AG04450 (cell line): ENCODE results near the gene COL7A1. TPM values are rescaled to one million over a fixed set of nuclear protein-coding genes. Genes with fewer than 3 reads are reported as not detected.

Source experiments
- CTCF ChIA-PET: fragments of 300-600, 350-600 bp; formaldehyde crosslinking; extraction: SDS; loops from one replicate; lab custom pipeline; 2022; ENCODE audit warnings: antibody characterized with exemption, inconsistent platforms; lab: Charles Lee
- POLR2A ChIA-PET: fragments of 350-600 bp; formaldehyde crosslinking; extraction: SDS; loops from one replicate; lab custom pipeline; 2021; ENCODE audit warnings: antibody characterized with exemption, inconsistent platforms; lab: Yijun Ruan, JAX
- DNase-seq: peaks from one replicate; pipeline ENCODE4 v3.0.0-alpha.2; 2011; ENCODE audit warnings: low read depth, low spot score
- H3K27ac ChIP-seq: one replicate; pipeline ENCODE4 v1.5.1; 2012; ENCODE audit warnings: low read depth, low read length, control low read depth
- H3K27me3 ChIP-seq: one replicate; pipeline ENCODE4 v1.6.0; 2012; ENCODE audit warnings: low read length; ENCODE audit not compliant: control insufficient read depth, insufficient read depth
- H3K4me3 ChIP-seq: 2 replicates; pipeline ENCODE4 v1.5.1; 2011; ENCODE audit warnings: mild to moderate bottlenecking, low read depth, low read length, control low read depth
- H3K9me3 ChIP-seq: 2 replicates; pipeline ENCODE4 v1.5.1; 2012; ENCODE audit warnings: low read length; ENCODE audit not compliant: control insufficient read depth, insufficient read depth
- CTCF ChIP-seq: IDR thresholded peaks from 2 replicates; pipeline ENCODE4 v1.5.1; 2011; ENCODE audit warnings: low read depth, low read length, control low read depth, inconsistent platforms
- polyA plus RNA-seq: library from polyadenylated mRNA; depleted of rRNA; stranded (reverse); fragments of >200 nt; gene quantifications from 2 replicates; pipeline ENCODE4 v1.2.3, GENCODE V29; 2011

The COL7A1 gene
- polyA plus RNA-seq, 1 experiment: 19.8 TPM

DNA sequence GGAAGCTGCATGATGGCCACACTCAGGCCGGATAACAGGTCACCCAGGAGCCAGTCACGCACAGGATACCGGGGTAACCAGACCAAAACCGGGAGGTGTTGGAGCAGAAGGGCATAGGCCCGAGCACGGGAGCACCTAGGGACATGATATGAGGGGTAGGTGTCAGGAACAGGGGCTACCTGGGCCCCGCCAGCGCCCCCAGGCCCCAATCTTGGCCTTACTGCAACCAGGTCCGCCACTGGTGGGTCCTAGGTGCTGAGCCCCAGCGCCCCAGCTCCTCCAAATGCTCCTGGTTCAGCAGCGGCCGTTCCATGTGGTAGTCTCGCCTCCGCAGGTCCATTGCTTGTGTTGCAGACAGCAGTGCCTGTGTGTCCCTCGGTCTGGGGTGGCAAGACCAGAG is 38.1 kb upstream of the COL7A1 start:
- H3K9me3 ChIP-seq: peaks cover 3% of the 10 kb centered on the region; the same call in 1 of the 2 replicates
- POLR2A ChIA-PET: interaction anchor here (0.6 kb wide), 1 partner anchor 32 kb away, joined by 5 read pairs; no protein-coding TSS in a partner anchor
- no peaks in the 10 kb centered on the region for H3K27me3 ChIP-seq
- no peak for TF ChIP-seq CTCF
- H3K27ac ChIP-seq: no peak overlapping the region
- no peak overlapping the region for H3K4me3 ChIP-seq
- CTCF ChIA-PET: no interaction called here
- DNase-seq: no peak

DNA sequence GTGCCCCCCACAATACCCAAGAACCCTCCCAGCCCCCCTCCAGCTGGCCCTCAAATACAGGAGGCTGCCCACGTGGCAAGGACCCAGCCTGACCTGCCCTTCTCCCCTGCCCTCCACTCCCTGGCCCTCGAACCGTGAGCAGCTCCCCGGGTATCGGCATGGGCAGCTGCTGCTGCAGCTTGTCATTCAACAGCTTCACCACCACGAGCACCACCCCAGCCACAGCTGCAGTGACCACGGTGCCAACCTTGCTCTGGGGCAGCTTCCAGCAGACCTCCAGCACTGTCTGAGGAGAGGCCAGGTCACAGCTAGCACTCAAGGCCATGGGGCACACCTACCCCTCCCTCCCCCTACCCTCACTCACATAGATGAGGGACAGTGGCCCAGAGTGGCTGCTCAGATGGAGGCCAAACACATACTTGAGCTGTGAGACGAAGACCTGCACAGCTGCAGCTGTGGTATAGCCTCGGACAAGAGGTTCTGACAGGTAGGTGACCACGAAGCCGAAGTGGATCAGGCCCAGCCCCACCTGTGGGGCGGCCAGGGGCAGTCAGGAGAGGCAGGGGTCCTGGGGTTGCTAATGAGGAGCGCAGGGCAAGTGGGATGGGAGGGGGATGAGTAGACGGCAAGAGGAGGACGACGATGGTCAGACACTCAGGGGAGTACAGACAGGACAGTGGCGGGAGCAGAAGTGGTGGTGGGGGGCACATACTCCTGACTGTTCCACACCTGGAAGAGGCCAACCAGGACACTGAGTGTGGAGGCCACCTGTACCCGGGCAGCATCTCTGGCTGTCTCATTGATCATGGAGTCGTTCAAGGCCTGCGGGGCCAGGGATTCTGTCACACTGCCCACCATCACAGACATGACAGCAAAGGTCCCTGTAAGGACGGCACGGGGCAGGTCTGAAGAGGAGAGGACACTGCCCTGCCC is 36.7 kb upstream of the COL7A1 start:
- no peak for DNase-seq
- POLR2A ChIA-PET: no interaction called here
- H3K27ac ChIP-seq: no peak overlapping the region
- no peak for TF ChIP-seq CTCF
- H3K9me3 ChIP-seq: peaks cover 3% of the 10 kb centered on the region; the same call in 1 of the 2 replicates
- CTCF ChIA-PET: no interaction called here
- H3K27me3 ChIP-seq: no peaks in the 10 kb centered on the region
- no peak overlapping the region for H3K4me3 ChIP-seq

GRCh38 chr3:48630833-48631232 is 35.7 kb upstream of the COL7A1 start:
- CTCF ChIA-PET: no interaction called here
- DNase-seq: no peak
- peaks cover 3% of the 10 kb centered on the region; the same call in 1 of the 2 replicates for H3K9me3 ChIP-seq
- POLR2A ChIA-PET: interaction anchor here (0.6 kb wide), 1 partner anchor 32 kb away, joined by 3 read pairs; no protein-coding TSS in a partner anchor
- no peaks in the 10 kb centered on the region for H3K27me3 ChIP-seq
- H3K27ac ChIP-seq: no peak overlapping the region
- no peak overlapping the region for H3K4me3 ChIP-seq
- no peak for TF ChIP-seq CTCF

DNA sequence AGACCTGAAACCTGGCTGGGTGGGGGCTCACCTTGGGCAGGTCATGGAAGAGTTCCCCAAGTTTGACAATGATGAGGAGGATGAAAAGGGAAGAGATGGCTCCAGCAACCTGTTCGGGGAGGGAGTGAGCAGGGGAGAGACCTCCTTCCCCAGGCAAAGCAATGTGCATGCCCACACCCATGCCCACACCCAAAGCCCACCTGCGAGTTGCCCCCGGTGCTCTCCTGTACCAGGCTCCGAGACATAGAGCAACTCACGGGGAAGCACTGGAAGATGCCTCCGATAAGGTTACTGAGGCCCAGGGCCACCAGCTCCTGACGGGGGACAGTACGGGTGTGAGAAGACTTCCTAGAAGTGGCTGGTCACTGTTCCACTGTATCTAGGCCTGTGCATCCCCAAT is 35.3 kb upstream of the COL7A1 start:
- Histone ChIP-seq H3K4me3 (no peak overlapping the region), H3K9me3 (peaks cover 3% of the 10 kb centered on the region; the same call in 1 of the 2 replicates), H3K27me3 (no peaks in the 10 kb centered on the region), H3K27ac (no peak overlapping the region)
- no peak for DNase-seq
- ChIA-PET CTCF (no interaction called here), POLR2A (interaction anchor here (0.6 kb wide), 1 partner anchor 32 kb away, joined by 3 read pairs; no protein-coding TSS in a partner anchor)
- no peak for TF ChIP-seq CTCF

DNA sequence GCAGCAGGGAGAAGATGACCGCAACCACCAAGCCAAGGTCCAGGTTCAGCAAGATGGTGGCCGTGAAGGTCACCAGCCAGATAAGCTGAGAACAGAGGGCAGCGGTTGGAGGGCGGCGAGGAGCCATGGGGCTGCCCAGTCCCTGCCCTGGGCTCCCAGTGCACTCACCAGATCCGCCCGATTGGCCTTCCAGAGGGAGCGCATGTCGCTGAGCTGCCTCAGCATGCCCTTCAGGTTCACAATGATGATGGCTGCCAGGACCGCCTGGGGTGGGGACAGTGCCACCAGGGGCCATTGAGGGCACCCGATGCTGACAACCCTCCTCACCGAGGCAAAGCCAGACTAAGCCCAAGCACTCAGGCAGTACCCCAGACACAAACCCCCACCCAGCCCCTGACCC is 34.8 kb upstream of the COL7A1 start:
- peaks cover under 1% of the 10 kb centered on the region; the same call in 1 of the 2 replicates for H3K9me3 ChIP-seq
- H3K4me3 ChIP-seq: no peak overlapping the region
- DNase-seq: no peak
- no peak overlapping the region for H3K27ac ChIP-seq
- H3K27me3 ChIP-seq: no peaks in the 10 kb centered on the region
- no peak for TF ChIP-seq CTCF
- CTCF ChIA-PET: no interaction called here
- POLR2A ChIA-PET: interaction anchor here (0.6 kb wide), 1 partner anchor 32 kb away, joined by 3 read pairs; no protein-coding TSS in a partner anchor
